ENCODE results near the gene NPHS1.

Gene NPHS1

DNA sequence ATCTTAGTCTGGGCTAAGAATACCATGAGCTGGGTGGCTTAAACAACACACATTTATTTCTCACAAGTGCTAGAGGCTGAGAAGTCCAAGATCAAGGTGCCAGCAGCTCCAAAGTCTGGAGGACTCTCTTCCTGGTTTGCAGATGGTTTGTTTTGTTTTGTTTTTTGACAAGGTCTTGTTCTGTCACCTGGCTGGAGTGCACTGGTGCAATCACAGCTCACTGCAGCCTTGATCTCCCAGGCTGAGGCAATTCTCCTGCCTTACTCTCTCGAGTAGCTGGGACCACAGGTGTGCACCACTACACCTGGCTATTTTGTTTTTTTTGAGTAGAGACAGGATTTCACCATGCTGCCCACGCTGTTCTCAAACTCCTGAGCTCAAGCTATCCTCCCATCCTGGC lies 31.6 kb upstream of the NPHS1 start:
- DNase-seq (ENCODE audit: low read depth) = no peak
- TF ChIP-seq, protein P1, sequence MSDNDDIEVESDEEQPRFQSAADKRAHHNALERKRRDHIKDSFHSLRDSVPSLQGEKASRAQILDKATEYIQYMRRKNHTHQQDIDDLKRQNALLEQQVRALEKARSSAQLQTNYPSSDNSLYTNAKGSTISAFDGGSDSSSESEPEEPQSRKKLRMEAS (IDR thresholded peaks at IDR 0.05; ENCODE audit: low read depth, low read length) = no peak
- TF ChIP-seq MYC (IDR thresholded peaks at IDR 0.05; ENCODE audit: low read depth, low read length) = no peak
- no peak for TF ChIP-seq POLR2A (IDR thresholded peaks at IDR 0.05; ENCODE audit: extremely low read depth, insufficient read length)
- TF ChIP-seq, protein P2, sequence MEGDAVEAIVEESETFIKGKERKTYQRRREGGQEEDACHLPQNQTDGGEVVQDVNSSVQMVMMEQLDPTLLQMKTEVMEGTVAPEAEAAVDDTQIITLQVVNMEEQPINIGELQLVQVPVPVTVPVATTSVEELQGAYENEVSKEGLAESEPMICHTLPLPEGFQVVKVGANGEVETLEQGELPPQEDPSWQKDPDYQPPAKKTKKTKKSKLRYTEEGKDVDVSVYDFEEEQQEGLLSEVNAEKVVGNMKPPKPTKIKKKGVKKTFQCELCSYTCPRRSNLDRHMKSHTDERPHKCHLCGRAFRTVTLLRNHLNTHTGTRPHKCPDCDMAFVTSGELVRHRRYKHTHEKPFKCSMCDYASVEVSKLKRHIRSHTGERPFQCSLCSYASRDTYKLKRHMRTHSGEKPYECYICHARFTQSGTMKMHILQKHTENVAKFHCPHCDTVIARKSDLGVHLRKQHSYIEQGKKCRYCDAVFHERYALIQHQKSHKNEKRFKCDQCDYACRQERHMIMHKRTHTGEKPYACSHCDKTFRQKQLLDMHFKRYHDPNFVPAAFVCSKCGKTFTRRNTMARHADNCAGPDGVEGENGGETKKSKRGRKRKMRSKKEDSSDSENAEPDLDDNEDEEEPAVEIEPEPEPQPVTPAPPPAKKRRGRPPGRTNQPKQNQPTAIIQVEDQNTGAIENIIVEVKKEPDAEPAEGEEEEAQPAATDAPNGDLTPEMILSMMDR (IDR thresholded peaks at IDR 0.05; ENCODE audit: low read depth, low read length) = no peak
- no peak overlapping the region for H3K4me3 ChIP-seq (ENCODE audit: low read depth, low read length)

DNA sequence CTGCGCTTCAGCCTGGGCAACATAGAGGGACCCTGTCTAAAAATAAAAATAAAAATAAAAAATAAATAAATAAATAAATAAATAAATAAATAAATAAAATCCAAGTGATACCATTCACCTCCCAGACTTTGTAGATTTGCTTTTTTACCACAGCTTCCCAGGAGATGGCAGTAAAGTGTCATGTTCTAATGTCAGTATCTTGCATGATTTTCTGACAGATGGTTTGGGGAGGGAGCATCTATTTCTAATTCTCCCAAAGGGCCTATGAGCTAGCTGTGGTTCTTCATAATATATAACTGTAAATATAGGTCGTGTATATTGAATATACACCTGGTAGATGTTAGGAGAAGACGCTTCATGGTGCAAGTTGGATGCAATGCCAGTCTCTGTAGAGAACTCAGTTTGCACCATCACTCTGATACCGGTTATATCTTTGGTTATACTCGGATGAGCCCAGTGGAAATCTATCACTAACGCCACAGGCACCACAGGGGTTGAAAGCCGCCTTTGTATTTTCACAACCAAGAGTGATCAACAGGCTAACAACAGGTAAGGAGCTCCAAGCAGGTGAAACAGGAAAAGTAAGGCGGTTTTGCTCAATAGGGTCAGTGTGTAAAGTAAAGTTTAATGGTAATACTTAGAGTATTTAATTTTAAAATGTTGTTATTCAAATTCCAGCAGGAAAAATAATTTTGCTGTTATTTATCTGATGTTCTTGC lies 30.0 kb upstream of the NPHS1 start:
- no peak overlapping the region for H3K4me3 ChIP-seq (ENCODE audit: low read depth, low read length)
- DNase-seq (ENCODE audit: low read depth) = peak; percentile 67
- TF ChIP-seq MYC (IDR thresholded peaks at IDR 0.05; ENCODE audit: low read depth, low read length) = no peak
- TF ChIP-seq, protein P2 (IDR thresholded peaks at IDR 0.05; ENCODE audit: low read depth, low read length) = peak; percentile 24

DNA sequence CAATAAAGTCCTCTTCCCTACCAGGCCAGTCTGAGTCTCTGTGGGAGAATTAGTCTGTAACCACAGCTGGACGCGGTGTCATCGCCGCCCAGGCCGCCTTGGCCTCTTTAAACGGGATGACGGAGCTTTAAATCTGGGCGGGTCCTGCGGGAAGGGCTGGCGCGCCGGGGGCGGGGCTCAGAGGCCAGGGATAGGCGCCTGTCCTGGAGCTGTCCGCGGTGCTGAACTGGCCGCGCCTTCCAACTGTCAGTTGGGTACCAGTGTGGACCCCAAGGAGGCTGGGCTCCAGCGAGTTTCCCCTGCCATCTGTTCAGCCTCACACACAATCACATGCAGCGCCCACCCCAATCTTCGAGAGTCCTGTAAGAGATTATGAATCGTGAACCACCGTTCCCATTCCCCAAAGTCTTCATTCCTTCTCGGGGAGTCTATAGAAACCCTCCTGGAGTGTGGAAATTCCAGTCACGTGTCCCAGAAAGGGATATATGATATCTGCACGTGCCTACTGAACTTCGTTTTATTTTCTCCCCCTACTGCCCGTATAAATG lies 27.5 kb upstream of the NPHS1 start:
- TF ChIP-seq, protein P1 (IDR thresholded peaks at IDR 0.05; ENCODE audit: low read depth, low read length) = peak; percentile 50; the same call in 1 of the 2 replicates
- TF ChIP-seq POLR2A (IDR thresholded peaks at IDR 0.05; ENCODE audit: extremely low read depth, insufficient read length) = no peak
- TF ChIP-seq, protein P2 (IDR thresholded peaks at IDR 0.05; ENCODE audit: low read depth, low read length) = no peak
- 0 out of 2 replicates have a peak, but pooled peaks have one; percentile 28 for TF ChIP-seq MYC (IDR thresholded peaks at IDR 0.05; ENCODE audit: low read depth, low read length)
- DNase-seq (ENCODE audit: low read depth) = peak; percentile 82
- no peak overlapping the region for H3K4me3 ChIP-seq (ENCODE audit: low read depth, low read length)

DNA sequence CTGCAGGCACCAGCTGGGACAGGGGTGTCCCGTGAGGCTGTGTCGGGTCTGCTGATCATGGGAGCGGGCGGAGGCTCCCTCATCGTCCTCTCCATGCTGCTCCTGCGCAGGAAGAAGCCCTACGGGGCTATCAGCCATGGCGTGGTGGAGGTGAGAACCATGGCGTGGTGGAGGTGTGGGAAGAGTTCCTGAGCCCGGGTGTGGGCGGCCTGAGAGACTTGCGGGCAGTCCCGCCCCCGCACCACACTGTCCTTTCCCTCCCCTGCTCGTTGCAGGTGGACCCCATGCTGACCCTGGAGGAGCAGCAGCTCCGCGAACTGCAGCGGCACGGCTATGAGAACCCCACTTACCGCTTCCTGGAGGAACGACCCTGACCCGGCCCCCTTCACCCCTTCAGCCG lies 26.8 kb upstream of the NPHS1 start:
- H3K4me3 ChIP-seq (ENCODE audit: low read depth, low read length) = no peak overlapping the region
- TF ChIP-seq, protein P1 (IDR thresholded peaks at IDR 0.05; ENCODE audit: low read depth, low read length) = no peak
- TF ChIP-seq, protein P2 (IDR thresholded peaks at IDR 0.05; ENCODE audit: low read depth, low read length) = no peak
- TF ChIP-seq MYC (IDR thresholded peaks at IDR 0.05; ENCODE audit: low read depth, low read length) (no peak), POLR2A (IDR thresholded peaks at IDR 0.05; ENCODE audit: extremely low read depth, insufficient read length) (no peak)
- DNase-seq (ENCODE audit: low read depth) = no peak

DNA sequence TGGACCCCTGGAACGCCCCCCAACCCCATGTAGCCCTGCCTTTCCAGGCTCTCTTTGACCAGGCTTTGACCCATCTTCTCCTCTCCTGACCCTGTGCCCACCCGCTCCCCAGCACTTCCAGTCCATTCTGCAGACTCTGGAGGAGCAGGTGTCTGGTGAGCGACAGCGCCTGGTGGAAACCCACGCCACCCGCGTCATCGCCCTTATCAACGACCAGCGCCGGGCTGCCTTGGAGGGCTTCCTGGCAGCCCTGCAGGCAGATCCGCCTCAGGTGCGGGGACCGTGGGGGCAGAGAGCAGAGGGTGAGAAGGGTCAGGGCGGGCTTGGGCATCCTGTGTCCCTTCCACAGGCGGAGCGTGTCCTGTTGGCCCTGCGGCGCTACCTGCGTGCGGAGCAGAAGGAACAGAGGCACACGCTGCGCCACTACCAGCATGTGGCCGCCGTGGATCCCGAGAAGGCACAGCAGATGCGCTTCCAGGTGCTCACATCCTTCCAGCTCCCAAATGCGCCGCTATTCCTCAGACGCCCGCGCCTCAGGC lies 22.2 kb upstream of the NPHS1 start:
- DNase-seq (ENCODE audit: low read depth) = no peak
- TF ChIP-seq MYC (IDR thresholded peaks at IDR 0.05; ENCODE audit: low read depth, low read length) = no peak
- no peak for TF ChIP-seq POLR2A (IDR thresholded peaks at IDR 0.05; ENCODE audit: extremely low read depth, insufficient read length)
- TF ChIP-seq, protein P2 (IDR thresholded peaks at IDR 0.05; ENCODE audit: low read depth, low read length) = no peak
- TF ChIP-seq, protein P1 (IDR thresholded peaks at IDR 0.05; ENCODE audit: low read depth, low read length) = no peak
- H3K4me3 ChIP-seq (ENCODE audit: low read depth, low read length) = no peak overlapping the region

All from NB4 (cell line).